ENCODE measurements around the gene TMEM154. TPM values are rescaled to one million over a fixed set of nuclear protein-coding genes. Genes with fewer than 3 reads are reported as not detected.

The TMEM154 gene, protein sequence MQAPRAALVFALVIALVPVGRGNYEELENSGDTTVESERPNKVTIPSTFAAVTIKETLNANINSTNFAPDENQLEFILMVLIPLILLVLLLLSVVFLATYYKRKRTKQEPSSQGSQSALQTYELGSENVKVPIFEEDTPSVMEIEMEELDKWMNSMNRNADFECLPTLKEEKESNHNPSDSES
- not detected in 2 replicates for total RNA-seq (2014; rRNA removed; shearing (Covaris generic); ENCODE audit: low replicate concordance)

DNA sequence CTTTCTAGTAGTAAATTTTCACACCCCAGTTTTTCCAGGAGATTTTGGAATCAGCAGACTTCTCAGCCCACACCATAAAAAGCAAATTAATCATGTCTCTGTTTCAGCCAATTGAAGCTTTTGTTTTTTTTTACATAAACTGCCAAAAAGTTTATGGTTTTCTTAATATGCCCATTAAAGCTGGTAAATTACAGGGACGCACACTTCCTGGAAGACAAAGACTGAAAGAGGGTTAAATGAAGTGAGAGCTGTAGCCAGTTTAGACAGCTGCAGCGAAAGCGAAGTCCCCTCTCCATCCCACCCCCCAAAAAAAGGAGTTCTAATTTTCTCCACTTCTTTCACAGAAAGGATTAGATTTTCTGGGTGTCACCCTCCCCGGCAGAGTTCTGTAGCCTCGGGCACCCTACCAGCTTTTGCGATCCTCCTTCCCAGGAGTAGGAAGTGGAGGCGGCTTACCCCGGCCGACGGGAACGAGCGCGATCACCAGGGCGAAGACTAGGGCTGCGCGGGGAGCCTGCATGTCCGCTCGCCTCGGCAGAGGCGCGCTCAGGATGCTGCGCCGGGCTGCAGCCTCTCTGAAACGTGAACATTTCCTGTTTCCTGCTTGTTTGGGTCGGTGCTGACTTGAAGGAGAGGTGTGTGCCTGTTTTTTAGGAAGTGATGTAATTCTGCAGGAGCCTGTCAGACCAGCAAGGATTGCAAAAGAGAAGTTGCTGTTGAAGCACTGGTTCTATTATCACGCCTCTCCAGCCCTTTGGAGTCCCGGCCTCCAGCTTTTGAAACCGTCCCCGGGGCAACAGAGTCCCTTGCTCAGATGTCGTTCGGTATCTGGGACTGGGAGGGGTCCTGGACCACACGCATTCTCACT, at the start of gene TMEM154:
TSS of gene TMEM154 (minus strand) at position 584 of the 868 bp plus-strand sequence. CDS start at position 520, 64 bp downstream.
- in situ Hi-C loops (cut with HindIII; ENCODE audit: low pct_unique_long_range_greater_than_20kb, low sequenced_read_pairs), result no loop called here
- DNase-seq (ENCODE audit: low read depth), result no peak

DNA sequence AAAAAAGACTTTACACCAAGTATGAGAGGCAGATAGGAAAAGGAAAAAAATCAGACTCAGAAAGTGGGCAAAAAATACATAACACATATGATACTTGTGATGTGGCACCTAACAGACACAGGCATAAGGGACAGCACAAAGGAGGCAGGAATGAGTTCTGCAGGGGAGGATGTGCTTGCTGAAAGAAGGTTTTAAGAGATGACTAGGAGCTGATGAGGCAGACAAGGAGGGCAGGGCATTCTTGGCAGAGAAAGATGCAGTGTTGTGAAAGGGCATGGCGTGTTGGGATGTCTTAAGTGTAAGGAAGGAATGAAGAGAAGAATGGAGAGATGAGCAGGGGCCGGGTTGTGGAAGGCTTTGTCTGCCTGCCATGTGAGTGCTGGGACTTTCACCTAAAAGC, 49.7 kb upstream of the TMEM154 start:
- in situ Hi-C loops (cut with HindIII; ENCODE audit: low pct_unique_long_range_greater_than_20kb, low sequenced_read_pairs), result no loop called here
- DNase-seq (ENCODE audit: low read depth), result no peak

DNA sequence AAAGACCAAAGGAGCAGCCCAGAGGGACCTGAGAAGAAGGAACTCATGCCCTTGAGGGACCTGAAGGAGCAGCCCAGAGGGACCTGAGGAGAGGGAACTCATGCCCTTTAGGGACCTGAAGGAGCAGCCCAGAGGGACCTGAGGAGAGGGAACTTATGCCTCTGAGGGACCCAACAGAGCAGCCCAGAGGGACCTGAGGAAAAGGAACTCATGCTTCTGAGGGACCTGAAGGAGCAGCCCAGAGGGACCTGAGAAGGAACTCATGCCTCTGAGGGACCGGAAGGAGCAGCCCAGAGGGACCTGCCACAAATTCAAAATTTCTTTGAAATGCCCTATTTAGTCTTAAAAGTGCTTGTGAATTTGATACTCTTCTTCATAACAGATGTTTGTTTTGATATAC, 48.5 kb upstream of the TMEM154 start:
- in situ Hi-C loops (cut with HindIII; ENCODE audit: low pct_unique_long_range_greater_than_20kb, low sequenced_read_pairs), result no loop called here
- no peak for DNase-seq (ENCODE audit: low read depth)

DNA sequence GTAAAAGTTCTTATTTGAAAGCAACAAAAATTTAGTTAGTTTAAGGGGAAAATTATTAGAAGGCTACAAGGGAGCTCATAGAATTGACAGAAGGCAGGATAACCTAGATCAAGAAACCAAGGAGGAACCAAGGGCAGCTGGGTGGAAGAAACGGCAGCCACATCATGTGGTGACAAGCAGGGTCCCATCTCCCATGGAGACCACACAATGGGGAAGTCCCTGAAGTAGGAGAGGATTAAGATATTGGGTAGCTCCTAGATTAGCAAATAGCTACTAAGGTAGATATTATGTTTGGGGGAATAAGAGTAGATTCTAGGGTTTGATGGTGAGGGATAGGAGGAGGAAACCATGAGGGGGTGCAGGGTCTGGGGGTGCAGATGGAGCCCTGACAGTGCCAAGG, 48.0 kb upstream of the TMEM154 start:
- in situ Hi-C loops (cut with HindIII; ENCODE audit: low pct_unique_long_range_greater_than_20kb, low sequenced_read_pairs), result no loop called here
- DNase-seq (ENCODE audit: low read depth), result no peak

DNA sequence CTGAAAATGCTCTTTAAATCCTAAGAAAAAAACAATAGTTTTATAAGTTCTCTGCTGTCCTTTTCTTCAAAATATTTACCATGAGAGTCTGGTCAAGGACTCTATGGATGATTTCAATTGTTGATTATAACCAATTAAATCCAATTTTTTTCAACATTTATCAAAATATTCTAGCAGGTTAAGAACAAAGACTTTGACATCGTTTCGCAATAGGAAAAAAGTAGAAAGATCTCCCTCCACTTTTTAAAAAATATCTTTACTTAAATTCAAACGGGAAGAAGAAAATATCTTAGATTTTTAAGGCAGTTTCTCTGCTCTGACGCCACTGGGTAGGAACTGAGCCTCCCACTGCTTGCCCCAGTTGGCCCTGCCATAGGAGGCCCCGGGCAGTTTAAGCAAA, 44.7 kb upstream of the TMEM154 start:
- in situ Hi-C loops (cut with HindIII; ENCODE audit: low pct_unique_long_range_greater_than_20kb, low sequenced_read_pairs), result no loop called here
- no peak for DNase-seq (ENCODE audit: low read depth)

DNA sequence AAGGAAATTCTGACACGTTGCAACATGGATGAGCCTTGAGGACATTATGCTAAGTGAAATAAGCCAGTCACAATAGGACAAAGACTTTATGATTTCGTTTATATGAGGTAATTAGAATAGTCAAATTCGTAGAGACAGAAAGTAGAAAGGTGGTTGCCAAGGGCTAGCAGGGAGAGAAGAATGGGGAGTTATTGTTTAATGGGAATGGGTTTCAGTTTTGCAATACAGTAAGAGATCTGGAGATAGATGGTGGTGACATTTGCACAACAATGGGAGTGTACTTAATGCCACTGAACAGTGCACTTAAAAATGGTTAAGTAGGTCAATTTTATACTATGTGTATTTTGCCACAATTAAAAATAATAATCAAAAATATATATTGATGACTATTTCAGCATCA, 43.4 kb upstream of the TMEM154 start:
- in situ Hi-C loops (cut with HindIII; ENCODE audit: low pct_unique_long_range_greater_than_20kb, low sequenced_read_pairs), result no loop called here
- DNase-seq (ENCODE audit: low read depth), result no peak

DNA sequence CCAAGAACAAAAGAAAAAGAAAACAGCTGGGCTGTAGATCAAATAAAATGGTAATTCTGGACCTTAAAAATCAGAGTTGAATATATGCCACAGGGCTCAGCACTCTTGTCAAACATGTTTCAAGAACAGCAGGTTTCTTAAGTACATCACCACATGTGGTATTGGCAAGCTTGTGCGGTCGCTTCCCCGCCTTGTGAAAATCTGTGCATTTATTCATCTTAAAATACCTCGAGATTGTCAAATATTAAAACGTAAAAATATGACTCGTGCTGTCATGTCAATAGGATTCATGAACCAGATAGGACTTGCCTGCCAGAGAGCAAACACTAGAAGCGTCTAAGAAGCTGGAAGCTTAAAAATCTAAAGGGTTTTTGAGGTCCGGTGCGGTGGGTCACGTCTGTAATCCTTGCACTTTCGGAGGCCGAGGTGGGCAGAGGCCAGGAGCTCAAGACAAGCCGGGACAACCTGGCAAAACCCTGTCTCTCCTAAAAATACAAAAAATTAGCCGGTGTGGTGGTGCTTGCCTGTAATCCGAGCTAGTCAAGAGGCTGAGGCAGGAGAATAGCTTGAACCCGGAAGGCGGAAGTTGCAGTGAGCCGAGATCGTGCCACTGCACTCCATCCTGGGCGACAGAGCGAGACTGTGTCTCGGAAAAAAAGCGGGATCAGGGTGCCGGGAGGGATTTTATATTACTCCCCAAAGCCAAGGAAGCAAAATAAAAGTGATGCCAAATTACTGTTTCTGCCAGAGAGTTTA, 40.2 kb upstream of the TMEM154 start:
- in situ Hi-C loops (cut with HindIII; ENCODE audit: low pct_unique_long_range_greater_than_20kb, low sequenced_read_pairs), result no loop called here
- DNase-seq (ENCODE audit: low read depth), result no peak

DNA sequence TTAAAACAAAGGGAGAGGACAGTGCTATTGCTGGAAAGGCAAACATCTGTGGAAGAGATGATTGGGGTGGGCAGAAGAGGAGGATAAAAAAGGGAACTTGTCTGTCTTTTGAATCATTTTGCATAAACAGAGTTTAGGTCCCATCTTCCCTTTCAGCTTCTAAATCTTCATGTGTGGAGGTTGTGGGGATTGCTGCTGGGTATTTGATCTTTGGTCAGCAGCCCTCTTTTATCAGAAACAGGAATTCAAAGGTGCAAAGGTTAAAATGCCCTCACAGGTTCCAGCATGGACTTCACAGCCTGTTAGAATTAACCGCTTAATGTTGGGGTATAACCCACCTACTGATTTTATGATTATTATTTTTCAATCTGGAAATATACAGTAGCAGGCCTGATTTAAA, 39.5 kb upstream of the TMEM154 start:
- in situ Hi-C loops (cut with HindIII; ENCODE audit: low pct_unique_long_range_greater_than_20kb, low sequenced_read_pairs), result no loop called here

DNA sequence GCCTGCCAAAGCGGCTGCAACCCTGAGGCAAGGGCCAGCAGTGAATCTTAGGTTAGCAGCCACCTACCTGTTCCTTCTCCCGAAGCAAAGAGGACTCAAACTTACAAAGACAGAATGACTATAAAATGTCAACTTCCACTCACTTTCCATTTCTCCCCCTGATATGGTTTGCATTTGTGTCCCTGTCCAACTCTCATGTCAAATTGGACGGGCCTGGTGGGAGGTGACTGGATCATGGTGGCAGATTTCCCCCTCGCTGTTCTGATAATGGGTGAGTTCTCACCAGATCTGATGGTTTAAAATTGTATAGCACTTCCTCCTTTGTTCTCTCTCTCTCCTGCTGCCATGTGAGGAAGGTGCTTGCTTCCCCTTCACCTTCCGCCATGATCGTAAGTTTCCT, 35.3 kb upstream of the TMEM154 start:
- in situ Hi-C loops (cut with HindIII; ENCODE audit: low pct_unique_long_range_greater_than_20kb, low sequenced_read_pairs), result no loop called here
- no peak for DNase-seq (ENCODE audit: low read depth)

More for the DNA sequence above, 39.5 kb upstream of the TMEM154 start:
- no peak for DNase-seq (ENCODE audit: low read depth)

DNA sequence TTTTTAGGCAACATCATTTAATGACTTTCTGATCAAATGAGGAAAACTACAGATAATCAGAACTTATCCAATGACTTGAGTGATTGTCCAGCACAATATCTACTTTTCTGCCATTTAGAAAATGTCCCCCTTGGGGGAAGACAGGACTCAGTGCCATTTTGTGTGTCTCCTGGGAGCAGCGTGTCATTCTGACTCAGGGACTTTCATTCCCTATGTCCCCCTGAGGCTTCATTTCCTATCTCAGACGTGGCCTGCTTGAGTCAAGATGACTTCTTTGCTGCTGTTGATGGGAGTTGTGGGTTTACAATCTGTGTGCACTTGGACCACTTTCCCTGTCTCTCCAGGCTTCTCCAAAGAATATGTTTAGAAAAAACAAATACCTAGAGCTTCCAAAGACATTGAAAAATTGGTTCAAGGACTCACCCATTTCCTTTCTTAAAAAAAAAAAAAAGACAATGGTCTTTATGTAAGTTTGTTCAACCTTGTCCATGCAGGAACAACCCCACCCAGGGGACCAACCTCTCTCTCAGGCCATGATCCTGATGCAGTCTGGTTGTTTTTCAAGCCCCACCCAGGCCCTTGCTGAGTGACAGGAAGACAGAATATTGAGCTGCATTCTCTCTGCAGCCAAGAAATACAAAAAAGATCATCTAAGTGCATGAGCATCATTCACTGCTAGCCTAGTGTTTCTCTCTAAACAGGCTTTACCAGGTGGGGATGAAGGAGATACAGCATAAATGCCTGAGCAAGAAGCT, 34.3 kb upstream of the TMEM154 start:
- DNase-seq (ENCODE audit: low read depth), result no peak
- in situ Hi-C loops (cut with HindIII; ENCODE audit: low pct_unique_long_range_greater_than_20kb, low sequenced_read_pairs), result no loop called here

DNA sequence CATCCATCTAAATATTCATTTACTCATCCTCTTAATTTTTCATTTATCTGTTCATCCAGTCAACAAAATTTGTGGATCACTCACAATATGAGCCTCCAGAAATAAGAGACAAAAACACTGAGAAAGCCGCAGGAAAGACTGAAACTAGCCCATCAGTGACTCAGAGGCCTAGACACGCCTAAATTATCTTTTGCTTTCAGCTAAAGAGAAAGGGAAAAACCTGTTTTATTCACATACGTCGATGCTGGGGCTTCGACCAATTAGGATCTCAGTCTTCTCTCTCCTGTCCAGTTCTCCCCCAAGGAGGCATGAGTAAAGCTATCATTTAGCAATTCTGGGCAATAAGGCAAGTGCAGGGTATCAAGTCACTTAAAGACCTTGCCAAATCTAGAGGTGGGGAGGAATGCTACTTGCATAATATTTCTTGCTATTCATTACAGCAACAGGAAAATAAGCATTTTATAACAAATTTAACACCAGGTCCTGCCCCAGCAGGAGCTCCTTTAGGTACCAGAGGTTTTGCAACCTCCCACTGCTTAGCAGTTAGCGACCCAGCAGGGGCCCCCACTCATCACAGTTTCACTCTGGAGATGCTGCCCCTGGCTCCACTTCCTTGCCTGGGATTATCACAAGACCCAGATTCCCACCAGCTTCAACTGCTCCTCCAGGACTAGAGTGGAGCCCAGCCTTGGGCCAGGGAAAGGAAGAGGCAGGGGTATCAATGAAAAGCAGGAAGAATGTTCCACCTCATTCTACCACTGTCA, 30.1 kb upstream of the TMEM154 start:
- DNase-seq (ENCODE audit: low read depth), result no peak
- in situ Hi-C loops (cut with HindIII; ENCODE audit: low pct_unique_long_range_greater_than_20kb, low sequenced_read_pairs), result no loop called here

DNA sequence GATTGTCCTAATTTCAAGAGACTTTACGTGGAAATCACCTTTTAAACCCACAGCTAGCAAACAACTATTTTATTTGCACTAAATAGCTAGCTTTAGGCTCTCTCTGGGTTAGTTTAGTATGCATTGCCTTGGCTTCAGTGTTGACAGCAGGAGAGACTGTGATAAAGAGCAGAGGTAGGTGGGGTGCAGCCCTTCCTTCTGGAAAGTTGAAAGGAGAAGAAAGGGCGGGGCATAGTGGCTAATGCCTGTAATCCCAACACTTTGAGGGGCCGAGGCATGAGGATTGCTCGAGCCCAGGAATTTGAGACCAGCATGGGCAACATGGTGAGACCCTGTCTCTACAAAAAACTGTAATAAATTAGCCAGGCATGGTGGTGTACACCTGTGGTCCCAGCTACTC, 29.0 kb upstream of the TMEM154 start:
- in situ Hi-C loops (cut with HindIII; ENCODE audit: low pct_unique_long_range_greater_than_20kb, low sequenced_read_pairs), result no loop called here
- DNase-seq (ENCODE audit: low read depth), result no peak

DNA sequence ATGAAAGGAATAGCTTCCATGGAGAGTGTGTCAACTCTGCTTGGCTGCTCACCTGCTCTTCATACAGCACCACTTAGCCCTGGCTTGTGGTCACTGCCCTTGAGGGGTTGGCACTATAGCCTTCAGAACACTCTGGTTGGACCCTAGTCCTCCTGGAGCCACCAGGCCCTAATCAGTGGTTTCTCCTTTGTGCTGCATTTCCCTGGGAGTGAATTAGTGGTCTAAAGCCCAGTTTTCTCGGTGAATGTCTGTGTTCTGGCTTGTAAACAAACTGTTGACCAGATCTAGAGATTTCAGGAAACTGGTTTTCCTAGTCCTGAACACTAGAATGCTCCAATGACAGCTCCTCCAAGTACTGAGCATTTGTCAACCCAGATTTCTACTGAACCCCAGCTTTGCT, 28.6 kb upstream of the TMEM154 start:
- in situ Hi-C loops (cut with HindIII; ENCODE audit: low pct_unique_long_range_greater_than_20kb, low sequenced_read_pairs), result no loop called here
- no peak for DNase-seq (ENCODE audit: low read depth)

DNA sequence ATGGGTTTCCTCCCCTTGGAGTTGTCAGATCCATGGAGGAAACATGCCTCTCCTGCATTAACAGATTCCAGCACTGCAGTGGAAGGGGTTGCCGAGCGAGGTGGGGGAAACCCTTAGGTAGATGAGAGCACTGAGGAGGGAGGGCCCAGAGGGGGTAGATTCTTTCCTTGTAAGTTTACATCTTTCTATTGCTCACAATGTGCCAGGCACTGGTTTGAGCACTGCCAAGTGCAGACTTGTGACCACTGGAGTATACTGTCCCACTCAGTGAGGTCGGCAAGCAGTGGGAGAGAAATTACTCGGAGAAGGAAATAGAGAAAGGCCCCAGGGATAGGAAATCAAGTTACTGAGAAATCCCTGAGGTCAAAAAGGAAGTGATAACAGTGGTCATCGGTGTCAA, 27.8 kb upstream of the TMEM154 start:
- no peak for DNase-seq (ENCODE audit: low read depth)
- in situ Hi-C loops (cut with HindIII; ENCODE audit: low pct_unique_long_range_greater_than_20kb, low sequenced_read_pairs), result no loop called here

DNA sequence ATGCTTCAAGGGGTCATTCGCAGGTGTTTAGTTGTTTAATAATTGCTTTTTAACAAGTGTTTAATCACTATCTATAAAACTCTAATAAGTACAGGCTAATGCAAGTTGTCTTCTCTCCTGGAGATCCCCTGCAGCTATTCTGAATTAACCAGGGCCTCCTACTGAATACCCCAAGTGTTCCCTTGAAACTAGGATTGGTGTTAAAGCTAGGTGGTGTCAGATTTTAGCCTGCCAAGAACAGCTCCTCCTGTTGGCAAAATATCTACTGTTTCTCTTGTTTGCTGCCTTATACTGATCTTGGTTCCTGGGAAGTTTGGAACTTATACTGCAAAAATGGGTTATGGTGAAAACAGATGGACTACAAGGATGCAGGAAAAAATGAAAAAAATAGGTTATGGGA, 26.1 kb upstream of the TMEM154 start:
- DNase-seq (ENCODE audit: low read depth), result no peak
- in situ Hi-C loops (cut with HindIII; ENCODE audit: low pct_unique_long_range_greater_than_20kb, low sequenced_read_pairs), result no loop called here

DNA sequence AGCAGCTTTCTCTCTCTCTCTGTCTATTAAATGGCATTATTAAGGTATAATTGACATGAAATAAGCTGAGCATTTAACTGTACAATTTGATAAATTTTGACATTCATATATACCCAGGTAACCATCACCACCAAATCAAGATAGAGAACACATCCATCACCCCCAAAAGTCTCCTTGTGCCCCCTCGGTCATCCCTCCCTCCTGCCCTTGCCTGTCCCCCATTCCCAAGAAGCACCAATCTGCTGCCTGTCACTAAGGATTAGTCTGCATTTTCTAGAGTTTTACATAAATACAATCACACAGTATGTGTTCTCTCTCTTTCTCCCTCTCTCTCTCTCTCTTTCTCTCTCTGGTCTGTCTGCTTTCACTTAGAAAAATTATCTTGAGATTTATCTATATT, 25.0 kb upstream of the TMEM154 start:
- DNase-seq (ENCODE audit: low read depth), result no peak
- in situ Hi-C loops (cut with HindIII; ENCODE audit: low pct_unique_long_range_greater_than_20kb, low sequenced_read_pairs), result no loop called here

DNA sequence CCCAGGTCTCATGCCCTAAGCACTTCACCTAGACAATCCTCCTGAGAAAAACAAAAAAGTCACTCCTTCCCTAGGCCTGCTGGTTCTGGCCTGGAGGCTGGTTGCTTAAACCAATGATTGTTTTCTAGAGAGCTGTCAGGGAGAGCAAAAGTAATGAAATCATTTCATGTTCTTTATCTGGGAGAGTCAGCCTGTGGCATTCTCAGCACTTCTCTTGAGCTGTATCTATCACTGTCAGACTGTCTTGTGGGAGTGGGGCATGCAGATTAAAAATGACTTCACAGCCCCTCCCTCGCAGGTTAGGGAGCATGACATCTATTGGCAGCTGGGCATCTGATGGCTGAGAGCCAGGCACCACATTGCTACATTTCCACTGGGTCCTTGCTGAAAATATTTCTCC, 20.4 kb upstream of the TMEM154 start:
- in situ Hi-C loops (cut with HindIII; ENCODE audit: low pct_unique_long_range_greater_than_20kb, low sequenced_read_pairs), result no loop called here
- no peak for DNase-seq (ENCODE audit: low read depth)

DNA sequence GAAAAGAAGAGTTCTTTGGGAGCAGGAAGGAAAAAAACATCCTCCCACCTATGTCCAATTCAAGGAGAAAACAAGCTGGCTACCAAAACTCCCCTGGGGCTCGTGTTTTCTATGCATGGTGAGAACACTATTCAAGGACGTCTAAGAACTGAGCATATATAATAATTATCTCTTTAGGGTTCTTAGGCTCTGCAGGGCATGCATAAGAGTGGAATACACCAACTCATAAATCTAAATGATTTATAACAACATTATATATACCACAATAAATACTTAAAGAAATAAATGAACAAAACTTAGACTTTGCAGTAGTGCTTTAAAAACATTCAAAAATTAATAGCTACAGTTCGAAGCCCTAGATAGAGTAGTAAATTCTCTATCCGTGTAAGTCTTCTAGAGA, 19.5 kb upstream of the TMEM154 start:
- in situ Hi-C loops (cut with HindIII; ENCODE audit: low pct_unique_long_range_greater_than_20kb, low sequenced_read_pairs), result no loop called here
- no peak for DNase-seq (ENCODE audit: low read depth)
